ENCODE measurements around the gene PLXNA2.

DNA sequence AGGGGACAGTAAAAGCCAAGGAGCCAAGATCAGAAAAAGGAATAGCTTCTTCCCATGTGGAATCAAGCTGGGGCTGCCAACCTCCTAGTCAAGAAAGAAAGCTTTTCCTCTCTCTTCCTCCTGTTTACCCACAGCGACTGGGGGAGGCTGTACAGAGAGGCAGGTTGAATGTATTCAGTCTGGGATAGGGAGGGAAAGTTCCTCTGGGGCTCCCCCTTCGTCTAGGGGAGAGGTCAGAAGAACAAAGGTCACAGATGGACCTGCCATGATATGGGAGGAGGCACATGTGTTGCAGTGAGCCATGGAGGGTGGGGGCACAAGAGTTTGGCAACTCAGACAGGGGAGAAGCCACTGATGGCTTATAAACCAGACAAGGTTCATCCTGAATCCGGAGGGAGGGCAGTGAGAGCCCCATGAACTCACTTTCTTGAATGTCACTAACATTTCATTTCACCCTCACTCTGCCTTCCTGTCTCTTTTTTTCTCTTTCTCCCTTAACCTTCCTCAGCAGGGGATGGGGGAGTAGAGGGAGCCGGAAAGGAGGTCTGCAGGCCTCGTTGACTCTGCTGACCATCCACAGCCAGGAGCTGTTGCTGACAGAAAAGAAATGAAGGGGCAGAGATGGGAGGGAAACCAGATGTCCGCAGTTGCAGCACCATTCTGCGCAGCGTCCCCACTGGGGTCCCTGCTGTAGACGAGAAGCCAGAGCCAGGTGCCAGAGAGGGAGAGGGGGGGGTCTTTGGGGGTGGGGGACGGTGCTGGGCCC is 61.1 kb downstream of the PLXNA2 start:
- TF ChIP-seq CTCF (IDR thresholded peaks at IDR 0.05; ENCODE audit: extremely low read depth in 1 of 2, insufficient read depth in 1 of 2, low read depth in 1 of 2, low read length in 2 of 2): no peak
- TF ChIP-seq FOS (IDR thresholded peaks at IDR 0.05; ENCODE audit: borderline replicate concordance, insufficient read depth, low read length): no peak
- no peak for TF ChIP-seq POLR2AphosphoS5 (IDR thresholded peaks at IDR 0.05; ENCODE audit: insufficient read depth, low read depth, low read length)
- TF ChIP-seq EZH2 (IDR thresholded peaks at IDR 0.05; ENCODE audit: borderline replicate concordance, low read depth, low read length, severe bottlenecking): no peak
- TF ChIP-seq POLR2A (IDR thresholded peaks at IDR 0.05; ENCODE audit: low read depth, low read length): no peak
